Uterus (tissue), 2 donors: ENCODE results near the gene TMEM229B.

Experiments used
- POLR2A ChIP-seq, 2 donors: fragments of 450-650 bp; IDR thresholded peaks; one replicate each; pipeline ENCODE4 v1.6.1; 2016; ENCODE audit warnings: antibody characterized with exemption in 2 of 2, mild to moderate bottlenecking in 1 of 2, moderate library complexity in 1 of 2
- TF ChIP-seq, protein P1 (sequence below), 4 experiments: fragments of 200-600 bp in 2 of 4; fragments of 450-650 bp in 2 of 4; sonication (generic) in 2 of 4; IDR thresholded peaks; one replicate each; pipeline ENCODE4 v1.5.1; 2016 to 2019; ENCODE audit warnings: antibody characterized with exemption in 4 of 4, mild to moderate bottlenecking in 2 of 4, moderate library complexity in 1 of 4

DNA sequence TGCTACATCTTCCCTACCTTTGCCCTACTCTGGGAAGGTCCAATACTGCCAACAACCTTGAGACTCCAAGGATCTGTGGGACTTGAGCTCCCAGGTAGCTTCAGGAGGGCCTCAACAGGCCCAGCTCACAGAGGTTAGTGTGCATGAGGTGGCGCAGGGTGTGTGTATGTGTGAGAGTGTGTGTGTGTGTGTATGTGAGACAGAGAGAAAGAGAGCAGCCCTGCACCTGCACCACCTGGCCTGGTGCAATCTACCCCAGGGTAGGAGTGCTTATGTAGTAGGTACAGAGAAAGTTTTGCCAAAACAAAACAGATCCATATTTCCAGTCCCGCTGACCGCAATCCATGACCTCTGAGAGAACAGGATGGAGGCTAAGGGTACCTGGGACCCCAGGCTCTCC is 24.6 kb downstream of the TMEM229B start:
- TF ChIP-seq, protein P1, sequence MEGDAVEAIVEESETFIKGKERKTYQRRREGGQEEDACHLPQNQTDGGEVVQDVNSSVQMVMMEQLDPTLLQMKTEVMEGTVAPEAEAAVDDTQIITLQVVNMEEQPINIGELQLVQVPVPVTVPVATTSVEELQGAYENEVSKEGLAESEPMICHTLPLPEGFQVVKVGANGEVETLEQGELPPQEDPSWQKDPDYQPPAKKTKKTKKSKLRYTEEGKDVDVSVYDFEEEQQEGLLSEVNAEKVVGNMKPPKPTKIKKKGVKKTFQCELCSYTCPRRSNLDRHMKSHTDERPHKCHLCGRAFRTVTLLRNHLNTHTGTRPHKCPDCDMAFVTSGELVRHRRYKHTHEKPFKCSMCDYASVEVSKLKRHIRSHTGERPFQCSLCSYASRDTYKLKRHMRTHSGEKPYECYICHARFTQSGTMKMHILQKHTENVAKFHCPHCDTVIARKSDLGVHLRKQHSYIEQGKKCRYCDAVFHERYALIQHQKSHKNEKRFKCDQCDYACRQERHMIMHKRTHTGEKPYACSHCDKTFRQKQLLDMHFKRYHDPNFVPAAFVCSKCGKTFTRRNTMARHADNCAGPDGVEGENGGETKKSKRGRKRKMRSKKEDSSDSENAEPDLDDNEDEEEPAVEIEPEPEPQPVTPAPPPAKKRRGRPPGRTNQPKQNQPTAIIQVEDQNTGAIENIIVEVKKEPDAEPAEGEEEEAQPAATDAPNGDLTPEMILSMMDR (IDR thresholded peaks at IDR 0.05): no peak
- no peak for TF ChIP-seq POLR2A (IDR thresholded peaks at IDR 0.05)
